ENCODE results near the gene HOXA7.

HOXA7 gene

GRCh38 chr7:27143950-27144780 lies 12.3 kb downstream of the HOXA7 start:
- H3K9me2 ChIP-seq (replicated peaks; ENCODE audit: insufficient read depth, low read length): no peaks in the 10 kb centered on the region
- no peaks in the 10 kb centered on the region for H3F3A ChIP-seq (ENCODE audit: insufficient read depth, low read length)
- H3K27ac ChIP-seq (ENCODE audit: low read length): no peak overlapping the region
- H3K36me3 ChIP-seq (replicated peaks; ENCODE audit: insufficient read depth, low read length): no peaks in the 10 kb centered on the region
- no peak for DNase-seq
- H3K4me2 ChIP-seq (ENCODE audit: low read depth, low read length): no peak overlapping the region
- no peak overlapping the region for H2AFZ ChIP-seq (ENCODE audit: low read length)
- TF ChIP-seq, protein P1, sequence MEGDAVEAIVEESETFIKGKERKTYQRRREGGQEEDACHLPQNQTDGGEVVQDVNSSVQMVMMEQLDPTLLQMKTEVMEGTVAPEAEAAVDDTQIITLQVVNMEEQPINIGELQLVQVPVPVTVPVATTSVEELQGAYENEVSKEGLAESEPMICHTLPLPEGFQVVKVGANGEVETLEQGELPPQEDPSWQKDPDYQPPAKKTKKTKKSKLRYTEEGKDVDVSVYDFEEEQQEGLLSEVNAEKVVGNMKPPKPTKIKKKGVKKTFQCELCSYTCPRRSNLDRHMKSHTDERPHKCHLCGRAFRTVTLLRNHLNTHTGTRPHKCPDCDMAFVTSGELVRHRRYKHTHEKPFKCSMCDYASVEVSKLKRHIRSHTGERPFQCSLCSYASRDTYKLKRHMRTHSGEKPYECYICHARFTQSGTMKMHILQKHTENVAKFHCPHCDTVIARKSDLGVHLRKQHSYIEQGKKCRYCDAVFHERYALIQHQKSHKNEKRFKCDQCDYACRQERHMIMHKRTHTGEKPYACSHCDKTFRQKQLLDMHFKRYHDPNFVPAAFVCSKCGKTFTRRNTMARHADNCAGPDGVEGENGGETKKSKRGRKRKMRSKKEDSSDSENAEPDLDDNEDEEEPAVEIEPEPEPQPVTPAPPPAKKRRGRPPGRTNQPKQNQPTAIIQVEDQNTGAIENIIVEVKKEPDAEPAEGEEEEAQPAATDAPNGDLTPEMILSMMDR (IDR thresholded peaks at IDR 0.05; ENCODE audit: low read length): no peak
- TF ChIP-seq EZH2phosphoT487 (IDR thresholded peaks at IDR 0.05; ENCODE audit: low read length) (no peak), EZH2 (optimal IDR thresholded peaks at IDR 0.05; ENCODE audit: low read depth, low read length) (no peak)
- no peak overlapping the region for H3K4me3 ChIP-seq (ENCODE audit: low read length)
- H3K27me3 ChIP-seq (replicated peaks; ENCODE audit: insufficient read depth, low read length): peaks cover 28% of the 10 kb centered on the region
- H3K4me1 ChIP-seq (ENCODE audit: low read length): no peaks in the 10 kb centered on the region
- no peak overlapping the region for H3K9ac ChIP-seq (ENCODE audit: low read length)
- H4K20me1 ChIP-seq (ENCODE audit: insufficient read depth, low read length): no peaks in the 10 kb centered on the region
- no peaks in the 10 kb centered on the region for H3K79me2 ChIP-seq (ENCODE audit: low read length)
- H3K9me3 ChIP-seq (replicated peaks; ENCODE audit: insufficient read depth, low read length): no peaks in the 10 kb centered on the region

GRCh38 chr7:27143023-27143949 lies 13.2 kb downstream of the HOXA7 start, which contains the start of gene HOXA5:
HOXA5 (minus strand) TSS chr7:27143681; CDS start chr7:27143607, 74 bp downstream.
- H3K9ac ChIP-seq (ENCODE audit: low read length): no peak within 1 kb of the TSS
- H3K79me2 ChIP-seq (ENCODE audit: low read length): no peaks in the 10 kb centered on the region
- TF ChIP-seq EZH2 (optimal IDR thresholded peaks at IDR 0.05; ENCODE audit: low read depth, low read length) (no peak), EZH2phosphoT487 (IDR thresholded peaks at IDR 0.05; ENCODE audit: low read length) (no peak)
- TF ChIP-seq, protein P1 (IDR thresholded peaks at IDR 0.05; ENCODE audit: low read length): no peak
- H3K36me3 ChIP-seq (replicated peaks; ENCODE audit: insufficient read depth, low read length): no peaks in the 10 kb centered on the region
- H2AFZ ChIP-seq (ENCODE audit: low read length): no peak within 1 kb of the TSS
- no peak within 1 kb of the TSS for H3K27ac ChIP-seq (ENCODE audit: low read length)
- H3K9me2 ChIP-seq (replicated peaks; ENCODE audit: insufficient read depth, low read length): no peaks in the 10 kb centered on the region
- DNase-seq: no peak
- no peak within 1 kb of the TSS for H3K4me3 ChIP-seq (ENCODE audit: low read length)
- H3K4me2 ChIP-seq (ENCODE audit: low read depth, low read length): no peak within 1 kb of the TSS
- H4K20me1 ChIP-seq (ENCODE audit: insufficient read depth, low read length): no peaks in the 10 kb centered on the region
- H3K27me3 ChIP-seq (replicated peaks; ENCODE audit: insufficient read depth, low read length): peaks cover 20% of the 10 kb centered on the region
- H3F3A ChIP-seq (ENCODE audit: insufficient read depth, low read length): no peaks in the 10 kb centered on the region
- H3K4me1 ChIP-seq (ENCODE audit: low read length): no peaks in the 10 kb centered on the region
- no peaks in the 10 kb centered on the region for H3K9me3 ChIP-seq (replicated peaks; ENCODE audit: insufficient read depth, low read length)

- Histone ChIP-seq H3K27ac (ENCODE audit: low read length) (no peak overlapping the region), H2AFZ (ENCODE audit: low read length) (no peak overlapping the region), H4K20me1 (ENCODE audit: insufficient read depth, low read length) (no peaks in the 10 kb centered on the region), H3K27me3 (replicated peaks; ENCODE audit: insufficient read depth, low read length) (peaks cover 15% of the 10 kb centered on the region; the same call in 1 of the 2 replicates), H3K36me3 (replicated peaks; ENCODE audit: insufficient read depth, low read length) (no peaks in the 10 kb centered on the region), H3F3A (ENCODE audit: insufficient read depth, low read length) (no peaks in the 10 kb centered on the region), H3K4me3 (ENCODE audit: low read length) (no peak overlapping the region), H3K9ac (ENCODE audit: low read length) (no peak overlapping the region), H3K79me2 (ENCODE audit: low read length) (no peaks in the 10 kb centered on the region), H3K4me1 (ENCODE audit: low read length) (no peaks in the 10 kb centered on the region), H3K9me3 (replicated peaks; ENCODE audit: insufficient read depth, low read length) (no peaks in the 10 kb centered on the region), H3K9me2 (replicated peaks; ENCODE audit: insufficient read depth, low read length) (no peaks in the 10 kb centered on the region), H3K4me2 (ENCODE audit: low read depth, low read length) (no peak overlapping the region)
- TF ChIP-seq EZH2 (optimal IDR thresholded peaks at IDR 0.05; ENCODE audit: low read depth, low read length): no peak
- TF ChIP-seq, protein P1 (IDR thresholded peaks at IDR 0.05; ENCODE audit: low read length): no peak
- TF ChIP-seq EZH2phosphoT487 (IDR thresholded peaks at IDR 0.05; ENCODE audit: low read length): no peak
- DNase-seq: no peak
These were observed 13.9 kb downstream of the HOXA7 start for GRCh38 chr7:27142580-27143022.
